GM19468 (cell line): Measurements from ENCODE around the gene PARP12.

Experiments
- ATAC-seq: cut with Tn5 transposase; IDR thresholded peaks from one replicate; pipeline ENCODE4 v1.9.1; 2021; ENCODE audit warnings: mild to moderate bottlenecking, moderate library complexity, moderate number of reproducible peaks; ENCODE audit not compliant: unreplicated experiment; ENCODE audit errors: extremely low read depth

PARP12 gene

DNA sequence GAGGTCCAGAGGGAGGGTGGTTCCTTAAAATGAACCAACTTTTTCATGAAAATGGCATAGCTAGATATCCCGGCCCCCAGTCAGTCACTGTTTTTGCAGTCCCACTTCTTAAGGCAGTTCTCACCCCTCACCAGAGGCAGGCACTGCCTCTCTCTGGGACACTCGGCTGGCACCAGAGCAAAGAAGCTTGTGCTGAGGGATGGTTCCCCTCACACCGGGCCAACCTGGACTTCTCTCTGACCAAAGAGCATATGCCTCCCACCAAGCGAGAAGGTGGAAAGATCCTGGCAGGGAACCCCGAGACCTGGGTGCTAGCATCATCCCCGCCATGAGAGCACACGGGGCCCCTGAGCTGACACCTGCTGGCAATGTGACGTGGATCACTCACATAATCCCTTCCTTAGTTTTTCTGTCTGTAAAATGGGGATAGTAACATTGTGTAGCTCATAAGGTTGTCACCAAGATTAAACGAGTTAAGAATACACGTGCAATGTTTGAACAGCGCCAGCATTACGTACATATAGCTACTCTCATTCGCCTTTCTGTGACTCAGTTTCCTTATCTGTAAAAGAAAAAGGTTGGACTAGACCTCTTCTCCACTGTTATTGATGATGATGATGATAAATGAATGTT is 88.5 kb downstream of the PARP12 start:
- no peak for ATAC-seq
